Cardiac muscle cell (in vitro differentiated cells and primary cell): ENCODE measurements around the gene S100PBP. TPM values are rescaled to one million over a fixed set of nuclear protein-coding genes. Genes with fewer than 3 reads are reported as not detected.

Source experiments
- DNase-seq, 2 donors: peaks; one replicate each; pipeline versions ENCODE4 v3.0.0 to v3.0.0-alpha.2; 2010 to 2017; ENCODE audit warnings: low read depth in 1 of 2, low spot score in 1 of 2
- H3K27ac ChIP-seq: fragments of 200-600 bp; sonication (generic); 2 replicates; pipeline ENCODE4 v1.5.1; 2016
- H3K27me3 ChIP-seq: fragments of 200-600 bp; sonication (generic); 2 replicates; pipeline ENCODE4 v1.6.0; 2016; ENCODE audit warnings: control low read depth
- H3K36me3 ChIP-seq: fragments of 200-600 bp; sonication (generic); 2 replicates; pipeline ENCODE4 v1.5.1; 2016; ENCODE audit warnings: control low read depth
- H3K4me1 ChIP-seq: fragments of 200-600 bp; sonication (generic); 2 replicates; pipeline ENCODE4 v1.8.1; 2017; ENCODE audit warnings: low read depth, mild to moderate bottlenecking, mixed run types
- H3K4me3 ChIP-seq: fragments of 200-600 bp; sonication (generic); 2 replicates; pipeline ENCODE4 v1.5.1; 2016; ENCODE audit warnings: mild to moderate bottlenecking
- H3K9me3 ChIP-seq: fragments of 200-600 bp; sonication (generic); 2 replicates; pipeline ENCODE4 v1.5.1; 2017; ENCODE audit warnings: low read depth, mild to moderate bottlenecking, control low read depth
- CTCF ChIP-seq: IDR thresholded peaks from 2 replicates; pipeline ENCODE4 v1.5.1; 2012; ENCODE audit warnings: low read depth, mild to moderate bottlenecking, low read length
- polyA plus RNA-seq: library from polyadenylated mRNA; unstranded; fragments of >200 nt; fragmentation: Nextera tagmentation; extraction: Ambion mirVana; gene quantifications from 2 replicates; pipeline ENCODE4 v1.2.1, GENCODE V29; 2016
- total RNA-seq: library from RNA; depleted of rRNA; stranded (reverse); fragments of >200 nt; gene quantifications from 2 replicates; pipeline ENCODE4 v1.2.3, GENCODE V29; 2016

S100PBP gene
- total RNA-seq (23.0 and 40.5 TPM in 2 replicates), polyA plus RNA-seq (30.5 and 37.4 TPM in 2 replicates)

- Histone ChIP-seq H3K27me3 (no peaks in the 10 kb centered on the region), H3K27ac (peak within 1 kb of the TSS; percentile 91), H3K4me1 (peaks cover 32% of the 10 kb centered on the region), H3K36me3 (no peaks in the 10 kb centered on the region), H3K9me3 (no peaks in the 10 kb centered on the region), H3K4me3 (peak within 1 kb of the TSS; percentile 80)
- TF ChIP-seq CTCF, result no peak
- peak; percentile 99 for DNase-seq
These were observed at the start of gene S100PBP, which contains the start of gene YARS1 for GRCh38 chr1:32817159-32817814. TSS of gene S100PBP (plus strand) at chr1:32817653. CDS start at chr1:32826100, 8,447 bp downstream. TSS of gene YARS1 (minus strand) at chr1:32817358. CDS start at chr1:32817244, 114 bp downstream.

GRCh38 chr1:32768110-32768850 lies 49.2 kb upstream of the S100PBP start:
- H3K9me3 ChIP-seq, result no peaks in the 10 kb centered on the region
- H3K27ac ChIP-seq, result no peak overlapping the region
- TF ChIP-seq CTCF, result no peak
- H3K27me3 ChIP-seq, result peaks cover 2% of the 10 kb centered on the region
- H3K4me3 ChIP-seq, result no peak overlapping the region
- no peak for DNase-seq
- no peaks in the 10 kb centered on the region for H3K36me3 ChIP-seq
- H3K4me1 ChIP-seq, result peaks cover 49% of the 10 kb centered on the region

DNA sequence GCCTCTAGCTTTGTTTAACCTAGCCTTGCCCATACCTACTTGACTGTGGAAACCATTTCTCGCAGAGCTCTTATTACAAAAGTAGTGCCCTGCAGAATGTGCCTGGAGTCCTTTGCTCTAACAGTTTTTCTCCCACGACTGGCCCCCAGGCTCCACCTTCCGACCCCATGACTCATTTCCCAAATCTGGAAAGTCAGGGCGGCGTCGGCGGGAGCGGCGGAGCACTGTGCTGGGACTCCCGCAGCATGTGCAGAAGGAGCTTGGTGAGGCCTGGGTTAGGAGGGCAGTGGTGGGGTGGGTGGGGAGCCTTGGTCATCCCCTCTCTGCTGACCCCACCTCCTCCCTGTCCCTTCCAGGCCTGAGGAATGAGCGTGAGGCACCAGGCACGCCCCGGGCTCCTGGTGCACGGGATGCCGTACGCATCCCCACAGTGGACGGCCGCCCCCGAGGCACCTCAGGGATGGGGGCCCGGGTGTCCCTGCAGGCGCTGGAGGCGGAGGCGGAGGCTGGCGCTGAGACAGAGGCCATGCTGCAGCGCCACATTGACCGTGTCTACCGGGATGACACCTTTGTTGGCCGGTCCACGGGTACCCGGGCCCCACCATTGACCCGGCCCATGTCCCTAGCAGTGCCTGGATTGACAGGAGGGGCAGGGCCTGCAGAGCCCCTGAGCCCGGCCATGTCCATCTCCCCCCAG lies 47.8 kb upstream of the S100PBP start:
- H3K4me3 ChIP-seq, result no peak overlapping the region
- H3K27ac ChIP-seq, result no peak overlapping the region
- DNase-seq, result peak in 1 of 2 donors; percentile 47
- peaks cover 47% of the 10 kb centered on the region for H3K4me1 ChIP-seq
- H3K27me3 ChIP-seq, result peaks cover 2% of the 10 kb centered on the region
- no peaks in the 10 kb centered on the region for H3K9me3 ChIP-seq
- TF ChIP-seq CTCF, result no peak
- H3K36me3 ChIP-seq, result no peaks in the 10 kb centered on the region

- Histone ChIP-seq H3K4me3 (no peak overlapping the region), H3K4me1 (peaks cover 41% of the 10 kb centered on the region), H3K9me3 (no peaks in the 10 kb centered on the region), H3K27ac (no peak overlapping the region), H3K27me3 (no peaks in the 10 kb centered on the region), H3K36me3 (peaks cover 5% of the 10 kb centered on the region)
- TF ChIP-seq CTCF, result no peak
- no peak for DNase-seq
These were observed 47.2 kb upstream of the S100PBP start for GRCh38 chr1:32770221-32770731.

GRCh38 chr1:32770741-32771548 lies 46.5 kb upstream of the S100PBP start:
- peaks cover 35% of the 10 kb centered on the region for H3K4me1 ChIP-seq
- no peak for TF ChIP-seq CTCF

More at GRCh38 chr1:32770741-32771548, 46.5 kb upstream of the S100PBP start:
- H3K27me3 ChIP-seq, result no peaks in the 10 kb centered on the region
- DNase-seq, result no peak
- H3K9me3 ChIP-seq, result no peaks in the 10 kb centered on the region
- no peak overlapping the region for H3K4me3 ChIP-seq
- no peak overlapping the region for H3K27ac ChIP-seq
- H3K36me3 ChIP-seq, result peaks cover 11% of the 10 kb centered on the region
